LNCaP clone FGC (cell line): ENCODE data around the gene ENPP7.

ENCODE experiments used
- DNase-seq: peaks from one replicate; pipeline ENCODE4 v3.0.0-alpha.2; 2011; ENCODE audit warnings: low read depth
- H3K4me3 ChIP-seq: 2 replicates; pipeline ENCODE4 v1.5.1; 2011; ENCODE audit warnings: mild to moderate bottlenecking, low read depth, low read length, control low read depth
- CTCF ChIP-seq: IDR thresholded peaks from 2 replicates; pipeline ENCODE4 v1.5.1; 2012; ENCODE audit warnings: mild to moderate bottlenecking; ENCODE audit not compliant: control insufficient read depth, insufficient read depth; ENCODE audit errors: extremely low read depth

ENPP7 gene

GRCh38 chr17:79686476-79686875 lies 44.3 kb upstream of the ENPP7 start:
- no peak for DNase-seq
- TF ChIP-seq CTCF: no peak
- H3K4me3 ChIP-seq: no peak overlapping the region

- H3K4me3 ChIP-seq: no peak overlapping the region
- no peak for DNase-seq
- no peak for TF ChIP-seq CTCF
Observed at GRCh38 chr17:79690466-79690865, 40.3 kb upstream of the ENPP7 start.

GRCh38 chr17:79690988-79691836 lies 39.5 kb upstream of the ENPP7 start:
- TF ChIP-seq CTCF: no peak
- no peak overlapping the region for H3K4me3 ChIP-seq
- DNase-seq: no peak

GRCh38 chr17:79691931-79692330 lies 38.8 kb upstream of the ENPP7 start:
- H3K4me3 ChIP-seq: no peak overlapping the region
- no peak for TF ChIP-seq CTCF
- no peak for DNase-seq

DNA sequence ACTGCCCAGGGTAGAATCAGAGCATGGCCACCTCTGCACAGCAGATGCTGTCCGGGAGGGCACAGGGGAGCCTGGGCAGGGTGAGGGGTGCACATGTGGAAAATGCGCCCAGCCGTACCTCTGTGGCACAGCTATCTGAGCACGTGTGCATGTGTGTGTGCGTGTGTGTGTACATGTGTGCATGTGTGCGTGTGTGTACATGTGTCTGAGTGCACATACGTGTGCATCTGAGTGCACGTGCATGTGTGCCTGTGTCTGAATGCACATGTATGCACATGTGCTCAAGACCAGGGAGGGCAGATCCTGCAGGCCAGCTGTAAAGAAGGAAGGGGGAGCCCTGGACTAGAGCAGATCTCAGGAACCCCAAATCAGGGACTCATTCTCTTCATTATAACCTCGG lies 37.3 kb upstream of the ENPP7 start:
- H3K4me3 ChIP-seq: no peak overlapping the region
- no peak for TF ChIP-seq CTCF
- DNase-seq: no peak

GRCh38 chr17:79695293-79695790 lies 35.4 kb upstream of the ENPP7 start:
- no peak overlapping the region for H3K4me3 ChIP-seq
- DNase-seq: no peak
- no peak for TF ChIP-seq CTCF
